ENCODE data around the gene FCRLA. TPM values are rescaled to one million over a fixed set of nuclear protein-coding genes. Genes with fewer than 3 reads are reported as not detected.

The FCRLA gene
- total RNA-seq, 1 experiment from 2014 or later, result not detected

DNA sequence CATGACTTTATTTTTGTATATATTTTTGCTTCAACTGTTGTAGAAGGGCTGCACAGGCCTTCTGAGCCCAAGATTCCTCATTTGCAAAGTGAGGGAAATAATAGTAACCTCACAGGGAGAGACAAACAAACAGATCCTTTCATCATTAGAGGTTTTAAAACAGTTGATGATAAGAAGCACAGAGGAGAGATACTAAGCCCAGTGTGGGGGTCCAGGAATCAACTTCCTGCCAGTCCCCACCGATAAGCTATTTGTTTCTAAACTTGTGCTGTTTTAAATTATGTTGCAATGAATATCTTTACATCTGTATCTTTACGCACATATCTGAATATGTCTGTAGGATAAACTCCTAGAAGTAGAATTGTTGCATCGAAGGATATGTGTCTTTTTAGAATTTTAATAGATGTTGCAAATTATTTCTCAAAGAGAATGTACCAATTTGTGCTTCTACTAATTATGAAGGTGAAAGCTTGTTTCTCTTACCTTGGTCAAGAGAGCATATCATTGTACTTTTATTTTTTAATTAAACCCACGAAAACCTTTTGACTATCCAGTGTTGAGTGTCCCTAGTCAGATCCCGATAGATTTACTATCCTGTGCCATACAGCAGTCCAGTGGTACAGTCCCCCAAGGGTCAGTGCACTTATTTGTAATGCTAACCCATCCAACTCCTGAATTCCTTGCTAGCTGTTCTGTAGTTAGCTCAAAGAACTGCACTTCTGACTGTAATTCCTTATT is 25.1 kb downstream of the FCRLA start:
- no peak for DNase-seq (ENCODE audit: low spot score)

DNA sequence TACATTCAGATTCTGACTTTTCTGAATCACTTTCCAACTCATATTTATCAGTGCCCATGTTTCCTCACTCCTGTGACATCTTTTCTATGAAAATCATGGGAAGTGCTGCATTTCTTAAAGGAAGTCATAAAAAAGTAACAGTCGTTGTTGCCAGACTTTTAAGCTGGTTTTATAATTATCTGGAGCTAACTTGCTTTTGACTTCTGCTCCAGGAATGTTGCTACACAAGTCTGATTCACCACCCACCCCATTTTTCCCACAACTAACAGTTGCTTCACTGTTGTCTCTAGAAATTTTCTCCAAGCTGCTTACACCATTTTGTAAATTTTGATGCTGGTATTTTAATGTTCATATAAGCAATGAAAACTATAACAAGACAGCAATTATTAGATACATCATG is 26.5 kb downstream of the FCRLA start:
- peak; percentile 43 for DNase-seq (ENCODE audit: low spot score)

DNA sequence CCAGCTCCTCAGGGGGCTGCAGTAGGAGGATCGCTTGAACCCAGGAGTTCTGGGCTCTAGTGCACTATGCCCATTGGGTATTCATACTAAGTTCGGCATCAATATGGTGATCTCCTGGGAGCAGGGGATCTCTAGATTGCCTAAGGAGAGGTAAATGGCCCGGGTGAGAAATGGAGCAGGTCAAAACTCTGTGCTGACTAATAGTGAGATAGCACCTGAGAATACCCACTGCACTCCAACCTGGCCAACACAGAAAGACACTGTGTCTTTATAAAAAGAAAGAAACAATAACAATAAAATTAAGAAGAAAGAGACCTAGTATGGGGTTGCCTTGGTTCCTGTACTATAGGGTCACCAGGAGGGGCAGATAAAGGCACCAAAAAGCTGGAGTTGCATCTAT is 28.8 kb downstream of the FCRLA start:
- DNase-seq (ENCODE audit: low spot score), result no peak

DNA sequence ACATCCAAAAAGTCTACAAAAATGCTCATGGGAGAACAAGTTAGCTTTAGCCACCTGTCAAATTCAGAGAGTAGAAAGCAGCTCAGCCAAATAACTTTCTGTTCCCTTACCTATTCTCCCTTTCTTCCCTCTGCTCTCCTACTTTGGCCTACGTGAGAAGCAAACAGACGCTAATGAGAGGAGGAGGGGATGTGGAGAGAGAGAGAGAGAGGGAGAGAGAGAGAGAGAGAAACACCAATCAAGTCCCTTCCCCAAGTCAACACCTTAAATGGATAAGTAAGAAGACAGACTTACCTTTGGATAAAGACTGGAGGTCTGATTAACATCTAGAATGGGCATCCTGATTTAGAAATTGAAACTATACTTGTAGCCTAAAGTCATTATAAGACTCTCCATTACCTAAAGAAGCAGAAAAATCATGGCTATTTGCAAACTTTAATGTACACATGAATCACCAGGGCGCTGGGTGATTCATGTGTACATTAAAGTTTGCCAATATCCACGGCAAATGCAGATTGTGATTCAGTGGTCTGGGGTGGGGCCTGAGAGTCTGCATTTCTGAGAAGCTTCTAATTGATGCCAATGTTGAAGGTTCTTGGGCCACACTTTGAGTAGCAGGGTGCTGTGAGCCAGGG is 29.4 kb downstream of the FCRLA start:
- DNase-seq (ENCODE audit: low spot score), result no peak

DNA sequence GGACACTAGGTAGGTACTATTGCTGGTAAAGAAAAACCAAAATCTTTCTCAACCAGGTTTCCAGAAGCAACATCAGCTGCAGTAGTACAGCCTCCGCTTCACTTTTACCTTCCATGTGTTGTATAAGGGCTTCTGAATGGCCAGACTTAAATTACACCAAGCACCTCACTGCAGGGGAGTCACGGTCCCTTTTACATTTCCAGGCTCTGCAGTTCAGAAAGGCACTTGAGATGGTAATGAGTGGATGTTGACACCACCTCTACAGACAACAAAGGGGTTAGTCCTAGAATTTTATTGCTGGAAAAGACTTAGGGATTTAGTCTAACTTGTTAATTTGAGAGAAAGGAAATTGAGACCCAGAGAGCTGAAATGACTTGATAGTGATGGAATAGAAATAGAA is 30.6 kb downstream of the FCRLA start:
- DNase-seq (ENCODE audit: low spot score), result no peak

DNA sequence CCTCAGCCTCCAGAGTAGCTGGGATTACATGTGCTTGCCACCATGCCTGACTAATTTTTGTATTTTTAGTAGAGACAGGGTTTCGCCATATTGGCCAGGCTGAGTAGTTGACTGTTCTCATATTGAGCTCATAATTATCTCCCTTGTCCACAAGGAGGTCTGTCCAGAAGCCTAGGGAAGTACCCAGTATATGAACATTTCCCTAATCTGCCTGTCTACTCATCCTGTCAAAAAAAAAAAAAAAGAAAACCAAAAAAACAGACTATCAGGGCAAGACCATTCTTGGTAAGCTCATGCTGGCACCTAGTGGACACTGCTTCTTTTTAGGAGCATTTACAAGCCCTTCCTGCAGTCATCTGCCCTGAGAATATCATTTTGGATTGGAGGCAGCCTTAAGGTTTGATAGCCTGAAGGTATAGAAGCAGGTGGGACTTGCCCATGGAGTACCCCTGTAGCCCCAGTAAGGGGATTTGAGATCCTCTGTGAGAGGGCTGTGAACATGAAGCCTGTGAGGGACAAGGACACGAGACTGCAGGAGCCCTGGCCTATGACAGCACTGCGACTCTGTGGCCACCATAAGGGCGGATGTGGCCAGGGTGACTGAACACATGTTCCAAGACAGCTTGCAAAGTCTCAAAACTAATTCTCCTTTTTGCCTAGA is 31.7 kb downstream of the FCRLA start:
- DNase-seq (ENCODE audit: low spot score), result peak; percentile 67

DNA sequence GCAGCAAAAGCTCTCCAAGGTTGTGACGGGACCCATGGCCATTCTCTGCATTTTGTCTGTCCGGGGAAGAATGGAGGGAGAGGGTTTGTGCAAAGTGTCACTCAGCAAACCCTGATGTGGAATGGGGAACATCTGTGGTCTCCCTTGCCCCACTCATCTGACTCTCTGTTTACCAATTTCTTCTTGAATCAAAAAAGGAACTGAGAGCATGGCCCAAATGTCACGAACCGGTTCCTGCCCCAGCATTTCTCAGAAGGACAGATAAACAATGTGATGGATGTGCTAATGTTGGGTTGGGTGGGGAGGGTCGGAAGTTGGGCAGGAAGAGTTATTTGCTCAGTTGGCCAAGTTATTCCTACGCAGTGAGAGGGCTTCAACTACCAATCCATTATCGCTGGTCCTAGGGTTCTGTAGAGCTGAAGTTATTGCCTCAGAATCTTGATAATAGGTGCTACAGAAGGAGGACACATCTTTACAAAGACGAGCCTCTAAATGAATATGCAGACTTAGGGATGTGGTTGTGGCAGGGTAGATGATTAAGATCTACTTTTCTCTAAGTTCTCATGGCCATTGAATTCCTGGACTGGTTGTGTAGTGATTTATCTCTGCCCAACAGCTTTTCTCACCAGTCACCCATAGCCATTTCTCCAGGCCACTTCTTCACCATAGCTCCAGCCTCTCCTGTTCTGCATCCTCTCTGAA is 33.0 kb downstream of the FCRLA start:
- DNase-seq (ENCODE audit: low spot score), result no peak

DNA sequence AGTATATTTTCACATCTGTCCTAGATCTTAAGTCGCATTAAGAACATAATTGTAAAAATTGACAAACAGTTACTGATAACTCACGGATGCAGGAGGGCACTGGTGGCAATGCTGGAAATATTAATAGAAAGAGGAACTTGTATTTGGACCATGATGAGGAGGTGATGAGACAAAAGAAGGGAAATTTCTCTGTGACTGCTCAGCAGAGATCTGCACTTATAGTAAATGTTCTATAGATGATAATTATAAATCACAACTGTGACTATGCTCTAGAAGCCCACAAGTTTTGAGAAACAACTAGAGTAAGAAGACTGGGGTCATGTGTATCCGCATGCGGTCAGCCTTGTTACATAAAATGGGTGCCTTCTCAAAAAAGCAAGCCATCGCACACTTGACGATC is 33.9 kb downstream of the FCRLA start:
- no peak for DNase-seq (ENCODE audit: low spot score)

DNA sequence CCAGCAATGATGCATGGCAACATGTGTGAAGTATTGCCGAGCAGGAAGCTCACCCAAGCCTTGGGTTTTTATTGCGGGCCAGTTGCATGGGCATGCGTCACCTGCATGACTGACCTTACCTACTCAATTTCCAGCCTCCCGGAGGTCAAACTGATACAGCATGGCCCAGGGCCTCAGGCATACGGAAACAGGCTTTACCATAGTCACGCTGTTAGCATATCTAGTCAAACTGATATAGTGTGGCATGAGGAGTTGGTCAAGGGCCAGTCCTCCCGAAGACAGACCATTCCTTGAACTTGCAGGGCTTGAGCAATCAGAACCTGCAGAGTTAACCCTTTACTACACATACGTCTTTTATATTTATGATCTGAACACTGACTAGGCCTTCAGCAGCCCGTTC is 36.2 kb downstream of the FCRLA start:
- no peak for DNase-seq (ENCODE audit: low spot score)

DNA sequence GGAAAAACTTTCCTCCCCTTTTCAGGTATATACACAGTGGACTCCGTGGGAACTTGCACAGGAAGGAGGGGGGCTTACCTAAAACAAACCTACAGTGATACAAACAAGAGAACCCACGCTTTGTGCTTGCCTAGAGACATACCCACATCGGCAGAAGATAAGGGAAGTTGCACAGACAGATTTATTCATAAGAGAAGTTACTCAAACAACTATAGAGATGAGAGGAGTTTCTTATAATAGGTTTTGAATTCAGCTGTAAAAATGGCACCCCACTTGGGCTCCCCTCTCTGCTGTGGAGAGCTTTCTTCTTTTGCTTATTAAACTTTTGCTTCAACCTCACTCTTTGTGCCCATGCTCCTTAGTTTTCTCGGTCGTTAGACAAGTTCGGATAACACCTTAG is 40.8 kb downstream of the FCRLA start:
- DNase-seq (ENCODE audit: low spot score), result no peak

DNA sequence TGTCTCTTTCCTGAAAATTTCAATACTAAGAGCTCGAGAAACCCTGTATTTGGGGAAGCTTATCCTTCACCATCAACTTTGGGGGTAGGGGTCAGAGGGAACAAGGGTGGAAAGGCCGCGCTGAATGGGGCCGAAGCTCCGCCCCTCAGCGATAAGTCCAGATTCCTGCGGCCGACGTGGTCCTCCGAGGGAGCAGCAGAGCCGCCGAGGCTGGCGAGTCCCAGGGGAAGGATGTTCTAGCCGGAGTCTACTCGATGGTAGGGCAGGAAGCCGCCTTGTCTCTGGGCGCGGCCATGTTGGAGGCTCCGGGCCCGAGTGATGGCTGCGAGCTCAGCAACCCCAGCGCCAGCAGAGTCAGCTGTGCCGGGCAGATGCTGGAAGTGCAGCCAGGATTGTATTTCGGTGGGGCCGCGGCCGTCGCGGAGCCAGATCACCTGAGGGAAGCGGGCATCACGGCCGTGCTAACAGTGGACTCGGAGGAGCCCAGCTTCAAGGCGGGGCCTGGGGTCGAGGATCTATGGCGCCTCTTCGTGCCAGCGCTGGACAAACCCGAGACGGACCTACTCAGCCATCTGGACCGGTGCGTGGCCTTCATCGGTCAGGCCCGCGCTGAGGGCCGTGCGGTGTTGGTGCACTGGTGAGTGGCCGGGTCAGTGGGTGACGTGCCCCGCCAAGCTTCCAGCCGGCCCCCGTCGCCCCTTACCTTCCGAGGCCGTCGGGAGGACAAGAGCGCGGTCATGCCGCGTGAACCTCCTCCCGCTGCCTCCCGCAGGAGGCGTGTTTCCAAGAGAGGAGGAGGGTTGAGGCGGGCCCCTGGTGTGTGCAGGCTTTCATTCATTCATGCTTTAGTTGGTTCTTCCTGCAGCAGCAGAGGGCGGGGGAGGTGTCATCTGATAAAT is 42.7 kb downstream of the FCRLA start, which contains the start of gene DUSP12:
Gene DUSP12 (plus strand): TSS at position 278 of the 899 bp plus-strand sequence. CDS start 16 bp downstream, at position 294.
- peak; percentile 93 for DNase-seq (ENCODE audit: low spot score)

DNA sequence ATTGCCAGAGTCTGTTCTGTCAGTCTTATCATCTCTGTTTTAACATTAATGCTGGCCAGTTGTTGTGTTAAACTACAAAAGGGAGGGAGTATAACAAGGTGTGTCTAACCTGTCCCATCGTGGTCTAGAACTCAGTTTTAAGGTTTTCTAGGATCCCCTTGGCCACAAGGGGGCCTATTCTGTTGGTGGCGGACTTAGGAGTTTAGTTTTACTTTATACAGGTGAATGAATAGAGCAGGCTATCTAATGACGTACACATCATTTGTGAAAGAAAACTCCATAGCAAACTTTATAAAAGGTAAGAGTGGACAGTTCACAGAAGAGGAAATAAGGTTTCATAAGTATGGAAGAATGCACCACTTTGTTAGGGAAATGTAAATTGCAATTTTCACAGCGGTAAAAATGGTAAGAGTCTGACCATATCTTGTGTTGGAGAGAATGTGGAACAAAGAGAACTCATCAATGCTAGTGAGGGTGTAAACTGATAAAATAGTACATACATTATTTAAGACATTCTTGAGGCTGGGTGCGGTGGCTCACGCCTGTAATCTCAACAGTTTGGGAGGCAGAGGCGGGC is 56.6 kb downstream of the FCRLA start:
- no peak for DNase-seq (ENCODE audit: low spot score)

Other genes with a start within 250 kb of the FCRLA start
- 10.1 and 11.0 TPM in 2 replicates for gene FCGR2A, start 201.8 kb upstream of the FCRLA start, total RNA-seq (2014; rRNA removed; shearing (Covaris generic))
- 0.15 and 0.16 TPM in 2 replicates for gene HSPA6, start 182.7 kb upstream of the FCRLA start, total RNA-seq (2014; rRNA removed; shearing (Covaris generic))
- not detected in 2 replicates for gene FCGR3A, start 157.4 kb upstream of the FCRLA start, total RNA-seq (2014; rRNA removed; shearing (Covaris generic))
- not detected in 2 replicates for gene FCGR3B, start 76.1 kb upstream of the FCRLA start, total RNA-seq (2014; rRNA removed; shearing (Covaris generic))
- gene FCGR2B, start 44.1 kb upstream of the FCRLA start, total RNA-seq (2014; rRNA removed; shearing (Covaris generic)), result not detected in 2 replicates
- gene FCRLB, start 14.3 kb downstream of the FCRLA start, total RNA-seq (2014; rRNA removed; shearing (Covaris generic)), result 0.45 and 0.51 TPM in 2 replicates
- 42.5 and 44.2 TPM in 2 replicates for gene DUSP12, start 42.6 kb downstream of the FCRLA start, total RNA-seq (2014; rRNA removed; shearing (Covaris generic))
- 27.1 and 28.8 TPM in 2 replicates for gene ATF6, start 59.1 kb downstream of the FCRLA start, total RNA-seq (2014; rRNA removed; shearing (Covaris generic))

Measured in H4 (cell line).